ENCODE data around the gene INSL3.

DNA sequence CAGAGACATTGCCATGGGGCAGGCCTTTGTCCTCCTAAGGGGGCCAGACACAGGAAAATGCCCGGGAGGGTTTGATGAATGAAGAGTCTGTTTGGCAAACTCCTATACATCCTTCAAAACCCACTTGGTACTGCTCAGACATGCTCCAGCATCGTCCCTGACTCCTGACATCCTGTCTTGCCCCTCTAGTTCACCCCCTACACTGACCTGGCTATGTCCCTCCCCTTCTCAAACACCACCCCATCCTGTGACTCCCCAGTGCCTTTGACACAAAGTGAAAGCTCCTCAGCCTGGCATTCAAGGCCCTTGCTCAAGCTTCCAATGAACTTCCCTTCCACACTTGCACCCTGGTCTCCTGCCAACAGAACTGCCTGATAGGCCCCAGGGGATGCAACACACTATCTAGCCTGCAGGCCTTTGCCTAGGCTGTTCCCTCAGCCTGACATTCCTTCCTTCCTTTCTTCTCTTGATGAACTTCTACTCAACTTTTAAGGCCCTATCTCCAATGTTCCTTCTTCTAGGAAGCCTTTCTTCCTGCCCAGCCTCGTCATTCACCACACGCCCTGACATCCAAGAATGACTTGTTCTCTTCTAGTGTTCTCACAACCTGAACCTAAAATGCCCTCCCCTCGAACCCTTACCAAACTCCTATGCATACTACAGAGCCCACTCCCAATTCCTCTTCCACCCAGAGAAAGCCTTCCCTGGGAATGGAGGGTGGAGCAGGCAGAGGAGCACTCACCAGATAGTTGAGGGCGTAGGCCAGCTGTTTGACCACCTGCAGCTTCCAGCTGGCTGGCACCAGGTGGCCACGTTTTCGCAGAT lies 14.1 kb upstream of the INSL3 start:
- TF ChIP-seq, protein P1, sequence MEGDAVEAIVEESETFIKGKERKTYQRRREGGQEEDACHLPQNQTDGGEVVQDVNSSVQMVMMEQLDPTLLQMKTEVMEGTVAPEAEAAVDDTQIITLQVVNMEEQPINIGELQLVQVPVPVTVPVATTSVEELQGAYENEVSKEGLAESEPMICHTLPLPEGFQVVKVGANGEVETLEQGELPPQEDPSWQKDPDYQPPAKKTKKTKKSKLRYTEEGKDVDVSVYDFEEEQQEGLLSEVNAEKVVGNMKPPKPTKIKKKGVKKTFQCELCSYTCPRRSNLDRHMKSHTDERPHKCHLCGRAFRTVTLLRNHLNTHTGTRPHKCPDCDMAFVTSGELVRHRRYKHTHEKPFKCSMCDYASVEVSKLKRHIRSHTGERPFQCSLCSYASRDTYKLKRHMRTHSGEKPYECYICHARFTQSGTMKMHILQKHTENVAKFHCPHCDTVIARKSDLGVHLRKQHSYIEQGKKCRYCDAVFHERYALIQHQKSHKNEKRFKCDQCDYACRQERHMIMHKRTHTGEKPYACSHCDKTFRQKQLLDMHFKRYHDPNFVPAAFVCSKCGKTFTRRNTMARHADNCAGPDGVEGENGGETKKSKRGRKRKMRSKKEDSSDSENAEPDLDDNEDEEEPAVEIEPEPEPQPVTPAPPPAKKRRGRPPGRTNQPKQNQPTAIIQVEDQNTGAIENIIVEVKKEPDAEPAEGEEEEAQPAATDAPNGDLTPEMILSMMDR (IDR thresholded peaks at IDR 0.05; ENCODE audit: low read length): no peak
- no peak for TF ChIP-seq EZH2 (IDR thresholded peaks at IDR 0.05; ENCODE audit: borderline replicate concordance, low read length)

All from OCI-LY1 (cell line).